Uterus (tissue), 2 donors: Measurements from ENCODE around the gene FASN.

Source experiments
- CTCF ChIP-seq, 4 experiments: fragments of 200-600 bp in 2 of 4; fragments of 450-650 bp in 2 of 4; sonication (generic) in 2 of 4; IDR thresholded peaks; one replicate each; pipeline ENCODE4 v1.5.1; 2016 to 2019; ENCODE audit warnings: antibody characterized with exemption in 4 of 4, mild to moderate bottlenecking in 2 of 4, moderate library complexity in 1 of 4
- POLR2A ChIP-seq, 2 donors: fragments of 450-650 bp; IDR thresholded peaks; one replicate each; pipeline ENCODE4 v1.6.1; 2016; ENCODE audit warnings: antibody characterized with exemption in 2 of 2, mild to moderate bottlenecking in 1 of 2, moderate library complexity in 1 of 2

- TF ChIP-seq POLR2A (IDR thresholded peaks at IDR 0.05) (no peak), CTCF (IDR thresholded peaks at IDR 0.05) (no peak)
Measured at GRCh38 chr17:82035956-82036633, 61.9 kb downstream of the FASN start.
